Stimulated activated CD8-positive, alpha-beta memory T cell treated with anti-CD3 and anti-CD28 coated beads, Interleukin-7, amount 100 ng/mL, for 1 hour (primary cell): ENCODE data around the gene ERN1.

Experiments used
- DNase-seq, 2 donors: peaks; one replicate each; pipeline ENCODE4 v3.0.0-alpha.2; 2020; ENCODE audit warnings: low read depth in 2 of 2

ERN1 gene

GRCh38 chr17:64004218-64004770, 125.7 kb downstream of the ERN1 start:
- DNase-seq = no peak

DNA sequence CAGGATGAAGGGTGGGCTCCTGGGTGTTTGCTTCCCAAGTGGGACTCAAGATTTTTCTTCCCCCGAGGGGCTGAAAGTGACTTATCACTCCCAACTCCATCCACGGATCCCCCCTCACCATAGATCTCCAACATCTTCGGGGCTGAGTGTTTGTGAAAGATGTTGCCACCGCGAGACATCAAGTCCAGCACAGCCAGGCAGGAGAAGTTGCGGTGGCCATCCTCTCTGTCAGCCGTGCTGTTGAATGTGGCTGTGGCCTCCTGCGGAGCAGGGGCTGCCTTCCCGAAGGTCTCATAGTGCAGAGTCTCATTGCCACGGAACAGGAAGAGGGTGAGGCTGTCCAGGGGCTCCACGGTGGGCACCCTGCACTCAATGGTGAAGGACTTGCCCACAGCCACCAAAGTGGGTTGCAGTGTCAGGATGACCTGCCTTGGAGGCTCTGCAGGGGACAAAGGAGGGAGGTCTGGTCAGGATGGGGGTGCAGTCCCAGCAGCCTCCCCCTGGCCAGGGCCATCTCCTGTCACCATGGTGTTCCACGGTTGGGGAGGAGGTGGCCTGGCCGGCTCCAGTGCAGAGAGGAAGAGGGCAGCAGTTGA, 126.3 kb downstream of the ERN1 start:
- no peak for DNase-seq

- DNase-seq = no peak
Observed at GRCh38 chr17:64002658-64003525, 127.1 kb downstream of the ERN1 start.

- DNase-seq = no peak
Observed at GRCh38 chr17:64001763-64002529, 128.0 kb downstream of the ERN1 start.

DNA sequence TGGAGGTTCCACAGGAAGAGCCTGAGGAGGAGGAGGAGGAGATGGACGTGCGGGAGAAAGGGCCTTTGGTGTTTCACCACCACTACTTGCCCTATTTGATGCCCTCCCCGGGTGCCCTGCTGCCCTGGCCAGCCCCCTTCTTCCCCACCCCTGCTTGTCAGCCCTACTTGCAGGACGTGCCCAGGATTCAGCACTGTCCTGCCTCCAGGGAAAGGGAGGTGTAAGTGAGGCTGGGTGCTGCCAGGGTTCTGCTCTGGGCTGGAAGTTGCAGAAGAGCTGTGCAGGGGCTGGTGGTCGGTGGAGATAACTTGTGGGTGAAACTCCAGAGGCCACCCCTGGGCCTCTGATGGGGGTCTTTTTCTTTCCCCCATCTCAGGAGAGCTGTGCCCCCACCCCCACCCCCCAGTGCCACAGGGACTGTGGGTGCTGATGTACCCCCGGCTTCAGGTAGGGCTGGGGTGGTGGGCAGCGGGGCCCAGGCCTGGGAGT, 128.8 kb downstream of the ERN1 start:
- DNase-seq = no peak

- no peak for DNase-seq
Observed at GRCh38 chr17:63999680-64000531, 130.0 kb downstream of the ERN1 start.

DNA sequence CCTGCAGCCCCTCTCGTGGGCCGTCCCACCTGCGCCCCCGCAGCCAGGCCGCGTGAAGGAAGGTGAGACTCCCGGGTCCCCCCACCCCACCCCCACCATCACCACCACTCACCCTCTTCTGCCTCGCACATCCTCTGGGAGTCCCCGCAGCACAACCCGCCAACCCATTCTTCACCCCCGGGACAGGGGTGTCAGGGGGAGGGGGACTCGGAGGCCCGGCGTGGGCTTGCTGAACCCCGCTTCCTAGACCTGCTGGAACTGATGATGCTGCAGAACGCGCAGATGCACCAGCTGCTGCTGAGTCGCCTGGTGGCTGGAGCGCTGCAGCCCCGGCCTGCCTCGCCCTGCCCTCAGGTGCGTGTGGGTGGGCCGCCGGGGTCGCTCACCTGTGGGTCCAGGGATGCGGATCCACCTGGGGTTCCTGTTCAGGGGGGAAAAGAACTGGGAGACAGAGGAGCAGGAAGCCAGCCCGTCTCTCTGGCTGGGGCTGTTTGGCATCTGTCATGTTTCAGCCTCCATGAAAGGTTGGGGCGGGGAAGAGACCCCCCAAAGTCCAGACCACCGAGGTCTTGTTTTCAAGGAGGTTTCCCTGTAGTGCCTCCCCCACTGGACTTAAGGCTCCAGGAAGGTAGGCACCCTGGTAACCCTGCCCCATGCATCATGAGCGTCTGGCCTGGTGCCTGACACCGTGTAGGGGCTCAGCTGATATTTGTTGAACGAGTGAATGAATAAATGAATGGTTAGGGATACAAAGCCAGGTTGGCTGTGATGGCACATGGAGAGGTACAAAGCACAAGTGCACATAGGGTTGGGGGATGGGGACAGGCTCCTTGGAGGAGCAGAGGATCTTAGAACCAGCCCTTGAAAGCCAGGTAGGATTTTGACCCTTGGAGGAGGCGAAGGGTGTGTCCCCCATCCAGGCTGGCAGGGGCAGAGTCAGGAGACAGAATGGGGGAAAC, 130.9 kb downstream of the ERN1 start:
- no peak for DNase-seq

- DNase-seq = peak; percentile 47 to 48
Observed at GRCh38 chr17:63998050-63998720, 131.8 kb downstream of the ERN1 start, which contains the start of gene PRR29. PRR29 (plus strand) TSS chr17:63998351; CDS start chr17:63998365, 14 bp downstream.

DNA sequence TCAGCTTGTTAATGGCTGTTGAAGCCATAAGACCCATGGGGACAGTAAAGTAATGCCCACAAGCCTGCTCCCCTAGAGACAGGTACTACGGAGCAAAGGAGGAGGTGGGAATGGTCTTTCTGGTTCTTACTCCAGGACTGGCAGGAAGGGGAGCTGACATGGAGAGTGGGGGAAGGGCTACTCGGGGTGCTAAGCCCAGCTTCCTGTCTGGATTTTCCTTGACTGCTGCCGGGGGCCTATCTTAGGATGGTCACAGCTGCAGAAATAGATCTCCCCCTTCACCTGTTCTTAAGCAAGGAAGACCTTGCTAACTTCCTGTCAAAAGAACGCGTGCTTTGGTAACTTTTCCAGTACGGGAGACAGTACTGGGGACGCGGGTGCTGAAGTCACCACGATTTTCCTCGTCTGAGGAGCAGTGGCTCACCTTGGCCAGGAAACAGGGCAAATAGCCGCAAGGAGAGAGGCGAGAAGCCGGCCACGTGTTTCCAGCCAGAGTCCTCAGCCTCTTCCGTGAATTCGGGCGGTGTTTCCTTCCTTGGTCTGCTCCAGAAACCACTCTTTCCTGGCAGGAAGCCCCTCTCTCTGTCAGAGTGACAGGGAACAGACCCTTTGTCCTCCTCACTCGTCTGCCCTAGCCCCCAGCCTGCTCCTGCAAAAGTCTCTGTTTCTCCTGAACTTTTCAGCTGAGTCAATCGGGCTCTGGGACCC, 132.4 kb downstream of the ERN1 start:
- DNase-seq = no peak

GRCh38 chr17:63996430-63997182, 133.3 kb downstream of the ERN1 start:
- DNase-seq = no peak

- no peak for DNase-seq
Observed at GRCh38 chr17:63995626-63996025, 134.3 kb downstream of the ERN1 start.

DNA sequence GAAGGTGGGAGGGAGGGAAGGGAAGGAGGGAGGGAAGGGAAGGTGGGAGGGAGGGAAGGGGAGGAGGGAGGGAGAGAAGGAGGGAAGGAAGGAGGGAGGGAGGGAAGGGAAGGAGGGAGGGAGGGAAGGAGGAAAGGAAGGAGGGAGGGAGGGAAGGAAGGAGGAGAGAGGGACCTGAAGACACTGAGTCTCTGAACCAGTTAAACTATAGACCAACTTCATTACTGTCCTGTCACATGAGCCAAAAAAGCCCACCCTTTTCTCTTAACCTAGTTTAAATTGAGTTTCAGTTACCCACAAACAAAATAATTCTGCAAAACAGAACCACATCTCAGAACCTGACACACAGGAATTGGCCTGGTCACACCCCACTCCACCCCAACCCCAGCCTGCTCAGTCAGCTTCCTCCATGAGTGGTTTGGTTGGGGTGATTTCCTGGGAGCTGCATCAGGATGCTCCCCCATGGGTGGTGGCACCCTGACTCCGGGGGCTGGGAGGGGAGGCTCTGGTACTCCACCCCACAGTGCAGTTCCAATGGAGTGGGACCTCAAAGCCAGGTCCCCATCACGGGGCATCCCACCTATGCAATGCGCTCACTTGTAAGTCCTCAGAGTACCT, 136.5 kb downstream of the ERN1 start:
- no peak for DNase-seq

DNA sequence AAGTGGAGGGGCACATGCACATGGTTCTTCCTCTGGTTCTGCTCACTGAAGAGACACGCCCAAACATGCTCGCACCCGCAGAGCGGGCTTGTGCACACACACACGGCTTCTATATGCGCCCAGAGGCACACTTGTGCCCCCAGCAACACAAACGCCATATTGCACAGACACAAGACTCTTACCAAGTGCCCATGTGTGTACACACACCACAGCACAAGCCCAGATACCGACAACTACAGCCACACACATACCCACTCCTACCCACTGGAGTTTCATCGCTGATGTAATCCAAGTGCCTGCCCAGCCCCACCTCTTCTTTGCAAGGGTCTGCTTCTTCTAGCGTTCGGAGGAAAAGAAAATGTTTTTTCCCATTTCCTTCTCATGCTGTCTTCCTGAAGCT, 138.3 kb downstream of the ERN1 start:
- DNase-seq = no peak

- DNase-seq = no peak
Observed at GRCh38 chr17:63989622-63990345, 140.2 kb downstream of the ERN1 start.
